Measurements from ENCODE around the gene KL.

Gene KL

GRCh38 chr13:33087790-33088189 lies 71.6 kb downstream of the KL start:
- no peak for DNase-seq

- DNase-seq, result no peak
These were observed 73.1 kb downstream of the KL start for GRCh38 chr13:33089311-33089710.

GRCh38 chr13:33090755-33091414 lies 74.7 kb downstream of the KL start:
- DNase-seq, result no peak

GRCh38 chr13:33091415-33091774 lies 75.2 kb downstream of the KL start:
- DNase-seq, result no peak

GRCh38 chr13:33092073-33092987 lies 76.1 kb downstream of the KL start:
- no peak for DNase-seq

- no peak for DNase-seq
These were observed 80.8 kb downstream of the KL start for GRCh38 chr13:33096886-33097605.

- DNase-seq, result no peak
These were observed 83.6 kb downstream of the KL start for GRCh38 chr13:33099860-33100259.

GRCh38 chr13:33100886-33101285 lies 84.7 kb downstream of the KL start:
- no peak for DNase-seq

GRCh38 chr13:33101835-33102234 lies 85.6 kb downstream of the KL start:
- no peak for DNase-seq

GRCh38 chr13:33103457-33103856 lies 87.2 kb downstream of the KL start:
- DNase-seq, result no peak

- DNase-seq, result no peak
These were observed 89.3 kb downstream of the KL start for GRCh38 chr13:33105387-33106005.

- DNase-seq, result no peak
These were observed 90.6 kb downstream of the KL start for GRCh38 chr13:33106656-33107360.

GRCh38 chr13:33107361-33107760 lies 91.1 kb downstream of the KL start:
- no peak for DNase-seq

- no peak for DNase-seq
These were observed 92.4 kb downstream of the KL start for GRCh38 chr13:33108620-33109019.

- no peak for DNase-seq
These were observed 93.1 kb downstream of the KL start for GRCh38 chr13:33109271-33109697.

GRCh38 chr13:33109801-33110200 lies 93.6 kb downstream of the KL start:
- no peak for DNase-seq

- DNase-seq, result no peak
These were observed 94.1 kb downstream of the KL start for GRCh38 chr13:33110386-33110712.

GRCh38 chr13:33110713-33111413 lies 94.6 kb downstream of the KL start:
- DNase-seq, result no peak

GRCh38 chr13:33111414-33112110 lies 95.3 kb downstream of the KL start:
- DNase-seq, result no peak

GRCh38 chr13:33112766-33113165 lies 96.5 kb downstream of the KL start:
- DNase-seq, result no peak

GRCh38 chr13:33114146-33114545 lies 97.9 kb downstream of the KL start:
- DNase-seq, result no peak

Measured in CD4-positive, alpha-beta T cell treated with Interleukin-12 subunit alpha and Interleukin-12 subunit beta, for 1 hour (primary cell).